ENCODE measurements around the gene ACSL4. TPM values are rescaled to one million over a fixed set of nuclear protein-coding genes. Genes with fewer than 3 reads are reported as not detected.

ACSL4 gene
- total and polyA plus RNA-seq, 4 donors: 34.1 to 97.7 (median 62.2) TPM

DNA sequence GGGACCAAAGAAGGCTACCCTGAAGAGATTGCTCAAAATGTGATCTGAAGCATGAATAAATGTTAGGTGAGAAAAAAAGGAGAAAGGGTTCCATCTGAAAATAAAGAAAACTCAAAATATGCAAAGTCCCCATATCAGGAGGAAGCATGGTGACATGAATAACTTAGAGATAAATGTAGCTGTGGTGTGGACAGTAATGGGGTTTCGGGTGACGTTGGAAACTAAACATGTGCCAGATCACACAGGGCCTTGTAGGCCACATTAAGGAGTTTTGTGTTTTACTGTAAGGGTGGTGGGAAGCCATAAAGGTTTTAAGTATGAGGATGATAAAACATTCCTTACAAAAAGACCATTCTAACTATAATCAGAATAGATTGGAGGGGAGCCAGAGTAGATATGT is 40.3 kb upstream of the ACSL4 start:
- Histone ChIP-seq H3K27me3 (ENCODE audit: control insufficient read depth in 3 of 3, insufficient read depth in 3 of 3, low read length in 2 of 3) (peaks cover 0 to 9% (median 4%) of the 10 kb centered on the region in 3 donors), H3K9ac (ENCODE audit: insufficient read depth in 1 of 2, low read length in 2 of 2) (no peak overlapping the region), H3K4me1 (ENCODE audit: control insufficient read depth in 5 of 5, insufficient read depth in 5 of 5, low read length in 5 of 5) (no peaks in the 10 kb centered on the region), H3K36me3 (ENCODE audit: control insufficient read depth in 4 of 4, insufficient read depth in 4 of 4, low read length in 4 of 4) (no peaks in the 10 kb centered on the region), H3K27ac (ENCODE audit: low read depth in 1 of 2, low read length in 1 of 2) (no peak overlapping the region), H3K9me3 (ENCODE audit: control insufficient read depth in 4 of 4, insufficient read depth in 3 of 4, low read length in 3 of 4) (no peaks in the 10 kb centered on the region), H3K4me3 (no peak overlapping the region)
- DNase-seq (no peak), ATAC-seq (ENCODE audit: insufficient read depth, low FRiP score) (no peak)
- WGBS, 2 donors: 73 to 86% methylated on average over 2 of the region's 2 CpGs
- TF ChIP-seq, protein P1, sequence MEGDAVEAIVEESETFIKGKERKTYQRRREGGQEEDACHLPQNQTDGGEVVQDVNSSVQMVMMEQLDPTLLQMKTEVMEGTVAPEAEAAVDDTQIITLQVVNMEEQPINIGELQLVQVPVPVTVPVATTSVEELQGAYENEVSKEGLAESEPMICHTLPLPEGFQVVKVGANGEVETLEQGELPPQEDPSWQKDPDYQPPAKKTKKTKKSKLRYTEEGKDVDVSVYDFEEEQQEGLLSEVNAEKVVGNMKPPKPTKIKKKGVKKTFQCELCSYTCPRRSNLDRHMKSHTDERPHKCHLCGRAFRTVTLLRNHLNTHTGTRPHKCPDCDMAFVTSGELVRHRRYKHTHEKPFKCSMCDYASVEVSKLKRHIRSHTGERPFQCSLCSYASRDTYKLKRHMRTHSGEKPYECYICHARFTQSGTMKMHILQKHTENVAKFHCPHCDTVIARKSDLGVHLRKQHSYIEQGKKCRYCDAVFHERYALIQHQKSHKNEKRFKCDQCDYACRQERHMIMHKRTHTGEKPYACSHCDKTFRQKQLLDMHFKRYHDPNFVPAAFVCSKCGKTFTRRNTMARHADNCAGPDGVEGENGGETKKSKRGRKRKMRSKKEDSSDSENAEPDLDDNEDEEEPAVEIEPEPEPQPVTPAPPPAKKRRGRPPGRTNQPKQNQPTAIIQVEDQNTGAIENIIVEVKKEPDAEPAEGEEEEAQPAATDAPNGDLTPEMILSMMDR (IDR thresholded peaks at IDR 0.05; ENCODE audit: control extremely low read depth, extremely low read depth): no peak

DNA sequence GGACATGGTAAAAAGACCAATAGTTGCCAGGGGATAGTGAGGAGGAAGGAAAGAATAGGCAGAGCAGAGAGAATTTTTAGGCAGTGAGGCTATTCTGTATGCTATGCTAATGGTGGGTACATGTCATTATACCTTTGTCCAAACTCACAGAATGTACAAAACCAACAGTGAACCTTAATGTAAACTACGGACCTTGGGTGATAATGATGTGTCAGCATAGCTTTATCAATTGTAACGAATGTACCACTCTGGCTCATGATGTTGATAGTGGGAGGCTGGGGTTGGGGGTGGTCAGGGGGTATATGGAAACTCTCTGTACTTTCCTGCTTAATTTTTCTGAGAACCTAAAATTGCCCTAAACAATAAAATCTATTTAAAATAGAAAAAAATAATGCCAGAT is 37.7 kb upstream of the ACSL4 start:
- no peak overlapping the region for H3K4me3 ChIP-seq
- H3K27me3 ChIP-seq (ENCODE audit: control insufficient read depth in 3 of 3, insufficient read depth in 3 of 3, low read length in 2 of 3): peaks cover 0 to 7% (median 4%) of the 10 kb centered on the region in 3 donors
- WGBS, 2 donors: 63 to 82% methylated on average over 2 of the region's 2 CpGs
- TF ChIP-seq, protein P1 (IDR thresholded peaks at IDR 0.05; ENCODE audit: control extremely low read depth, extremely low read depth): no peak
- H3K9me3 ChIP-seq (ENCODE audit: control insufficient read depth in 4 of 4, insufficient read depth in 3 of 4, low read length in 3 of 4): no peaks in the 10 kb centered on the region
- H3K36me3 ChIP-seq (ENCODE audit: control insufficient read depth in 4 of 4, insufficient read depth in 4 of 4, low read length in 4 of 4): no peaks in the 10 kb centered on the region
- no peak overlapping the region for H3K9ac ChIP-seq (ENCODE audit: insufficient read depth in 1 of 2, low read length in 2 of 2)
- ATAC-seq (ENCODE audit: insufficient read depth, low FRiP score) (no peak), DNase-seq (no peak)
- no peaks in the 10 kb centered on the region for H3K4me1 ChIP-seq (ENCODE audit: control insufficient read depth in 5 of 5, insufficient read depth in 5 of 5, low read length in 5 of 5)
- no peak overlapping the region for H3K27ac ChIP-seq (ENCODE audit: low read depth in 1 of 2, low read length in 1 of 2)

DNA sequence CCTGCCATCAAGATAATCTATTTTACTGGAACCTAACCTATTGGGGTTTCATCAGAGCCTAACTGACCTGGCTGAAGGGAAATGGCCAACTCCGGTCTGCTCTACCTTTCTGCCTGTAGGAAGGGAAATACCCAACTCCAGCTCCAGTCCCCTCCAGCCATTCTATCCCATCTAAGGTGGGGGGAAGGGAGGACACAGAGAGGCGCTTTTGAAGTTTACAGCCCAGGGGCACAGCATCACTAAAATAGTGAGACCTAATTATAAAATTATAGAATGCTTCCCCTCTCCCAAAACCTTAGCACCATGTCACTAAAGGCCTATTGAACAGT is 27.8 kb upstream of the ACSL4 start:
- 61 to 82% methylated on average over 2 of the region's 2 CpGs for whole genome bisulfite sequencing, 2 donors
- ATAC-seq (ENCODE audit: insufficient read depth, low FRiP score) (no peak), DNase-seq (no peak)
- no peaks in the 10 kb centered on the region for H3K4me1 ChIP-seq (ENCODE audit: control insufficient read depth in 5 of 5, insufficient read depth in 5 of 5, low read length in 5 of 5)
- TF ChIP-seq, protein P1 (IDR thresholded peaks at IDR 0.05; ENCODE audit: control extremely low read depth, extremely low read depth): no peak
- H3K27ac ChIP-seq (ENCODE audit: low read depth in 1 of 2, low read length in 1 of 2): no peak overlapping the region
- H3K9ac ChIP-seq (ENCODE audit: insufficient read depth in 1 of 2, low read length in 2 of 2): no peak overlapping the region
- H3K4me3 ChIP-seq: no peak overlapping the region
- H3K27me3 ChIP-seq (ENCODE audit: control insufficient read depth in 3 of 3, insufficient read depth in 3 of 3, low read length in 2 of 3): peaks cover 0 to 18% (median 3%) of the 10 kb centered on the region in 3 donors
- no peaks in the 10 kb centered on the region for H3K9me3 ChIP-seq (ENCODE audit: control insufficient read depth in 4 of 4, insufficient read depth in 3 of 4, low read length in 3 of 4)
- H3K36me3 ChIP-seq (ENCODE audit: control insufficient read depth in 4 of 4, insufficient read depth in 4 of 4, low read length in 4 of 4): no peaks in the 10 kb centered on the region

DNA sequence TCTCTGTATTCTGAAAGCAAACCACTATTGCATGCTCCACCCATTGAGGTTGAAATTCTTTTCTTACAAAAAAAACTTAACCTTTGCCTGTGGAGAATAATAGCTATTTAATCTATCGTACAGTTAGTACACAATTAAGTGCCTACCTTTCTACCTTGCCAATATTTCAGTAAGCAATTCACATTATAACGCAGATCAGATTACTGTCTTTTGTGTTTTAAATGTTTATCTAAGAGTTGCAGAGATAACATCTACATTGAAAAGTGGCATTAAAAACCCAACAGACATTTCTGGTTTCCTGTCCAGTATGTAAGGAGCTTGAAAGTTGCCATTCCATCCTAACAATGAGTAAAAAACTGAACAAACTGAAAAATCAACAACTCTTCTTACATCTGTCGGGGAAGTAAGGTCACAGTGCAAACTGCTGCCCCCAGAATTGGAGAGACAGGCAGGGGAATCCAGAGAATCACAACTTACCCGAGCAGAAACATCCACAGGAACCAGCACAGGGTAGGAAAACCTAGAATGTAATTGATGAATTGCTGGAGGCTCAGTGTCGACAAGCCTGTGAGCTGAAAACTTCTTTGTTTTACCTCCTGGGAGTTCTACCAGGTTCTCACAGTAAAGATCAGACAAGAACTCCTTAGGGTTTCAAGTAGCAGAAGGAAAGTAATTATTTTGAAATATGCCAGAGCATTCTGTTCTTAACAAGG is 27.3 kb upstream of the ACSL4 start:
- Histone ChIP-seq H3K4me3 (no peak overlapping the region), H3K4me1 (ENCODE audit: control insufficient read depth in 5 of 5, insufficient read depth in 5 of 5, low read length in 5 of 5) (no peaks in the 10 kb centered on the region), H3K9ac (ENCODE audit: insufficient read depth in 1 of 2, low read length in 2 of 2) (no peak overlapping the region), H3K36me3 (ENCODE audit: control insufficient read depth in 4 of 4, insufficient read depth in 4 of 4, low read length in 4 of 4) (no peaks in the 10 kb centered on the region), H3K9me3 (ENCODE audit: control insufficient read depth in 4 of 4, insufficient read depth in 3 of 4, low read length in 3 of 4) (no peaks in the 10 kb centered on the region), H3K27me3 (ENCODE audit: control insufficient read depth in 3 of 3, insufficient read depth in 3 of 3, low read length in 2 of 3) (peaks cover 0 to 16% (median 3%) of the 10 kb centered on the region in 3 donors), H3K27ac (ENCODE audit: low read depth in 1 of 2, low read length in 1 of 2) (no peak overlapping the region)
- ATAC-seq (ENCODE audit: insufficient read depth, low FRiP score) (no peak), DNase-seq (no peak)
- WGBS, 2 donors: 39 to 42% methylated on average over 5 of the region's 5 CpGs
- TF ChIP-seq, protein P1 (IDR thresholded peaks at IDR 0.05; ENCODE audit: control extremely low read depth, extremely low read depth): no peak

Data from lung (tissue), 12 donors.